SK-N-MC (cell line): ENCODE data around the gene TNIK.

Source experiments
- EZH2 ChIP-seq: fragments of 200-600 bp; sonication (generic); IDR thresholded peaks from one replicate; pipeline ENCODE4 v1.6.1; 2017; ENCODE audit warnings: antibody characterized with exemption
- FOXP2 ChIP-seq: optimal IDR thresholded peaks from 2 replicates; pipeline ENCODE3; 2011; ENCODE audit warnings: mild to moderate bottlenecking, moderate library complexity; ENCODE audit not compliant: insufficient read depth; ENCODE audit errors: extremely low read length, control extremely low read depth
- POLR2AphosphoS5 ChIP-seq: IDR thresholded peaks from 2 replicates; pipeline ENCODE4 v1.6.1; 2012; ENCODE audit warnings: mild to moderate bottlenecking, low read depth, low read length, borderline replicate concordance

DNA sequence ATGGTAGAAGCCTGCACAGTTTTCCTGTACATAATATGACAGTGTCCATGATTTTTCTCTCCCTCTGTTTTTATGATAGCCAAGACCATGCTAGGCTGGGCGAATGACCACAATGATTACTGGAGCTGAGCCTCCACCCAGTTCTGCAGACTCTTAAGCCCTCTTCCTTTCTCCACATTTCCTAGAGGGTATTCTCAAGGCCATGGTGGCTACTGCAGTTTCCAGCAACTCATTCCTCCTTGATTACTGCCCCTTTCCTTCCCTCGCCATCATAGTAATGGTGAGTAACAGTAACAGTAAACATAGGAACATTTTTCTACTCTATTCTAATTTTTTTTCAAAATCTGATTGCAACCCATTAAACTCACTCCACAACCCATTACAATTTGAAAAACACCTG lies 20.2 kb downstream of the TNIK start:
- TF ChIP-seq EZH2 (no peak), FOXP2 (no peak), POLR2AphosphoS5 (no peak)
